Measurements from ENCODE around the gene DLEC1.
"Not testable (repeated sequence)": the region's sequence is repeated elsewhere in the genome, so short reads cannot be mapped to it uniquely, and the experiment has no call there.

DLEC1 gene

DNA sequence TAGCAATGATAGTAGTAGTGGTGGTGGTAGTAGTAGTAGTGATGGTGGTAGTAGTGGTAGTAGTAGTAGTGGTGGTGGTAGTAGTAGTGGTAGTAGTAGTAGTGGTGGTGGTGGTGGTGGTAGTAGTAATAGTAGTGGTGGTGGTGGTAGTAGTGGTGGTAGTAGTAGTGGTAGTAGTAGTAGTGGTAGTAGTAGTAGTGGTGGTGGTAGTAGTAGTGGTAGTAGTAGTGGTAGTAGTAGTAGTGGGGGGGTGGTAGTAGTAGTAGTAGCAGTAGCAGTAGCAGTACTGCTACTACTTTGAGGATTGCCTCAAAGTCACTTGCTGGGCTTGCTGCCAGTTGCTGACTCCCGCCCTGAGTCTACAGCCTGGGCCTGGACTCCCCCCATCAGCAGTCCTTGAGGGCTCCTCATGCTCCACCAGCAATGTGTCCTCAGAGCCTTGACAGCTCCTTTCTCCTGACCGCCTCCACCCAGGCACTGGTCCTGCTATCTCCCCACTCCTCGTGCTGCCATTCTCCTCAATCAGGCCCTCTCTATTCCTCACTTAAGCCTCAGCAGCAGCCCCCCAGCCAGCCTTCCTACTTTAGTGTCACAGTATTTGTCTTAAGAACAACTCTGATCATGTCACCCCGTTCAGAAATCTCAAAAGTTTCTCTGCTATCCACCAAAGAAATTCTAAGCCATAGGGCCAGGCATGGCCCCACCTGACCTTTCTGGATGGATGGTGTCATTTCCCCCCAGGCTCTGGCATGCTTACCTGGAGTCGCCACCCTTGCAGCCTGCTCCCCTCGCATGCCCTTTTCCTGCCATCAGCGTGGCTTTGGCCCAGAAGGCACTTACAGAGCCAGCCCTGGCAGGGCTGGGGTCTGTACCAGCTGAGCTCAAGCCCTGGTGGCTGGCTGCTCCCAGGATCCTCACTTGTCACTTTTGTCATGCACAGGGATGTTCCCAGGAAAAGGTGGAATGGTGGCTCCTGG lies 45.6 kb downstream of the DLEC1 start:
- no peak for DNase-seq (ENCODE audit: low read depth)

DNA sequence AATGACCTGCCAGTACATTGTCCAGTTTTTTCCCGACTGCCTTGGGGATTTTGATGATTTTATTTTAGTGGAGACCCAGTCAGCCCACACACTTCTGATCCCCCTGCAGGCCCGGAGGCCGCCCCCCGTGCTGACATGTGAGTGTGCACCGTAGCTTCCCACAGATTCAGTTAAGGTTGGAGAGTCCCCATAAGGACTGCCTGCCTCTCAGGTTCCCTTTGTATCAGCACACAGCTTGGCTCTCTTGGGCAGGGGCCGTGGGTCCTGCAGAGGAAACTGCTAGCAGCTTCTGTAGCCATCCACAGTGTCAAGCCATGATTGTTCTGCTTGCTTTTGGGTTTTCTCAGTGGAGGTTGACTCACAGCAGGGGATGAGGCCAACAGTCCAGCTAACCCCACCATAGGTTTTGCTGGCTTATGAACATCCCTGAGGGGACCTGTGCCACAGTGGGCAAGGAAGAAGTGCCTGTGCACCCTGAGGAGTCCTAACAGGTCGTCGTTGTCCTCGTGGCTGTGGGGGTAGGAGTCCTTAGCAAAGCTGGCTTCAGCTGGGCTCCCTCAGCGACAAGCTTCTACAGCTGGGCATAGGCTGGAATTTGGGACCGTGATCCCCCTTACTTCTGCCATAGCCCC lies 46.4 kb downstream of the DLEC1 start:
- no peak for DNase-seq (ENCODE audit: low read depth)

DNA sequence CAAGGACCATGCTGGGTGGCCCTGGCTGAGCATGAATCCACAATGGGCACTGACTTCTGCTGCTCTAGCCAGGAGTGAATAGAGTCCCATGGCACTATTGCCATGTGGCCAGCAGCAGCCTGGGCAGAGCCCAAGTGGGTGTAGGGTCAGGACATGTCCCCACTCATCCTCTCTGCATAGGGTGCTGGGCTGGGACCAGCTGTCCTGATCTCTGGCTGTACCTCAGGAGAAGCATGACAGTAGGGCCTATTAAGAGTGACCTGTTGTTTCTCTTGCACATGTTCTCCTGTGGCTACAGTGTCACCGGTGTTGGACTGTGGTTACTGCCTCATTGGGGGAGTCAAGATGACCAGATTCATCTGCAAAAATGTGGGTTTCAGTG lies 46.9 kb downstream of the DLEC1 start:
- no peak for DNase-seq (ENCODE audit: low read depth)

DNA sequence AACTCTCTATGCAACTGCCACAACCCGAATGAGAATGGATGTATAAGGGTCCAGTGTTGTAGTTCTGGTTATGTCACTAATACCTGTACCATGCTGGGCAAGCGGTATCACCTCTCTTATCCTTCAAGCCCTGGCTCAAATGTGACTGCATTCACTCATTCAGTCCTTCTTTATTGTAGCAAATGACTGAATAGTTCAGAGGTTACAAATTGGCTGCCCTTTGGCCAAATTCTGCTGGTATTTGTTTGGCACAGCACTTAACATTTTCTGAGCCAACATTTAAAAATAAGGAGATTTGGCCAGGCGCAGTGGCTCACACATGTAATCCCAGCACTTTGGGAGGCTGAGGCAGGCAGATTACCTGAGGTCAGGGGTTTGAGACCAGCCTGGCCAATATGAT lies 47.5 kb downstream of the DLEC1 start:
- DNase-seq (ENCODE audit: low read depth) = no peak

- not testable (repeated sequence) for DNase-seq (ENCODE audit: low read depth)
Observed at GRCh38 chr3:38087278-38087677, 48.3 kb downstream of the DLEC1 start.

DNA sequence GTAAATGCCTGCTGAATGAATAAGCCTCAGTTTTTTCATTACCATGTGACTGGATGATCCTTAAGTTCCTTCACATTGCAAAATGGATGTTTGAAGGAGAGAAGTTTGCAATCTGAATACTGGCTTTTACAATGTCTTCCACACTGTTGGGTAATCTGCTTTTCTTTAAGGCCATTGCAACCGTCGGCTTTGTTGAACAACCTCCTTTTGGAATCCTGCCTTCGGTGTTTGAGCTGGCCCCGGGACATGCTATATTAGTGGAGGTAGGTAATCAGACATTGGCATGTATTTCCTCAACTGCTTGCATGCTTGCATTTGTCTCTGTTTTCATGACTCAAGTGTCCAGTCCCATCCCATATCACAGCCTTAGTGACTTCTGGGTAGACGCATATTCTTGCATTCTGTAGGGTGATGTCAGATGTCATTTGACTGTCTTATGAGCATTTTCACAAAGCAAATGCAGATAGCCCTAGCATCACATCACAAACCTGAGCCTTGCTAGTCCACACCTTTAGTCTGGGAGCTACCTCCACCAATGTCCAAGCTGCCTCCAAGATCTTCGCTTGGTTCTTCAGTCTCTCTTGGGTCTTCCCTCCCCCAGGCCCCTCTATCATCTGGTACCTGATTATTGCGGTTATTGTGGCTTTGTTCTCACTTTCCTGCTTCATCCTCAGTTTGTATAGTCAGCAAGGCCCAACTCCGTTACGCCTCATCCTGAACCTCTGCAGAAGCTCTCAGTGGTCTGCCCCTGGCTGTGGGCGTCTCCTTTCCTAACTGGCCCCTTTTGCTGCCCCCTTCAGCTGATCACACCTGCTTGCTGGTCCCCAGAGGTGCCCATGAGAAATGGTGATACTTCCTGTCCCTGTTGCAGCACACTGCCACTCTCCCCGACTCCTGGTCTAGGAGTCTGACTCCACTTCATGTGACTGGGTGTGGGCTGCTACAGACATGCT lies 49.4 kb downstream of the DLEC1 start:
- no peak for DNase-seq (ENCODE audit: low read depth)

DNA sequence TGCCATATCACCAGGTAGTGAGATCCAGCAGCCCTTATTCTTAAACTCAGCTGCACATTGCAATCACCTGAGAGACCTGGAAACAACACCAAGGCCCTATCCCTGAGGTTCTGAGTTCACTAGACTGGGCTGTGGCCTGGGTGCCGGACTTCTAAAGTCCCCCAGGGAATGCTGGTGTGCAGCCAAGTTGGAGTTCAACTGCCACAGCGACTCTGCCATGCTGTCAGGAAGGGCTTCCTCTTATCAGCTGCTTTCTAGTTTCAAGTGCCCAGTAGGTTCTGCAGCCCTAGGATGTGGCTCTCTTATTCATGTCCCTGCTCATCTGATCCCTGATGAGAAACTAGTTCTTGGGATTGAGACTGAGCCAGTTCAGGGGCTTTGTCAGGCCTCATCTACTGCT lies 50.2 kb downstream of the DLEC1 start:
- no peak for DNase-seq (ENCODE audit: low read depth)

- DNase-seq (ENCODE audit: low read depth) = no peak
Observed at GRCh38 chr3:38090453-38090852, 51.4 kb downstream of the DLEC1 start.

DNA sequence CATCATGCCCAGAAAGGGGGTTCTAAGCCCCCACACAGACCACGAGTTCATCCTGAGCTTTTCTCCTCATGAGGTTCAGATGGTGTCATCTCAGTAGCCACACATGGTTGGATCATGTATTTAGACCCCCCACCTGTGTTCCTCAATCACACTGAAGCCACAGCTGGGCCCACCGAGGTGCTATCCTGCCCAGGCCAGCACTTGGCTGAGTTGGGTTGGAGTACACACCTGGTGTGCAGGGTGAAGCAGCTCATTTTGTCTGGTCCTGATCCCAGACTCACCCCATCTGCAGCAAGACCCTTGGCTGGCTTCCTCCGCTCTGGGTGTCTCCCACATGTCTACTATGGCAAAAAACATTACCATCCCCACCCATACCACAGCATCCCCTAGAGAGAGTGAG lies 56.0 kb downstream of the DLEC1 start:
- no peak for DNase-seq (ENCODE audit: low read depth)

- no peak for DNase-seq (ENCODE audit: low read depth)
Observed at GRCh38 chr3:38095669-38096483, 56.9 kb downstream of the DLEC1 start.

- DNase-seq (ENCODE audit: low read depth) = no peak
Observed at GRCh38 chr3:38097446-38098375, 58.7 kb downstream of the DLEC1 start.

- no peak for DNase-seq (ENCODE audit: low read depth)
Observed at GRCh38 chr3:38098376-38098723, 59.3 kb downstream of the DLEC1 start.

- DNase-seq (ENCODE audit: low read depth) = no peak
Observed at GRCh38 chr3:38099518-38099917, 60.5 kb downstream of the DLEC1 start.

GRCh38 chr3:38100498-38100897 lies 61.5 kb downstream of the DLEC1 start:
- DNase-seq (ENCODE audit: low read depth) = no peak

DNA sequence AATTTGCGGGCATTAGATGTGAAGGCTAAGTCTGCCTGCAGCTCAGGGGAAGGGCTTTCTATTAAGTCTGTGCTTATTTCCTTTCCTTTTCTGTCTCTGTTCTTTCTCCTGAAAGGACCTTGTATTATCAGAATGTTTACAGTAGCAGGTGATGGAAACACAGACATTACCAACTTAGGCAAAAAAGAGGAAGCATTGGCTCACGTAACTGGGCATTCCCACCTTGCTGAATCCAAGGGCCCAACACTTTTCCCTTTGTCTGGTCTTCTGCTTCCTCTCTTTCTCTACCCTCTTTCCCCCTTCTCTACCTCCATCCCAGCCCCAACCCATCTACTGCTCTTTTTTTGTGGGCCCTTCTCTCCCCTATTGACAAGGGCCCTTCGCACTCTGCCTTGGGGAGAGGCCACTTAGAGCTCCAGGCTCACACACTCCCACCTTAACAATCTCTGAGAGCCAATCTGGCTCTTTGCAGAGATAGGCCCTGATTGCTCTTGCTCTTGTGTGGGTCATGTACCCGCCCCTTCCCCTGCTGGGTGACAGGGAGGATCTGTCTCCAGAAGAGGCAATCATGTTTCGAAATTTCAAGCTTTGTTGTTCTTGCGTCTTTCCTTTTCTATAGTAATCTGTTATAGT lies 62.9 kb downstream of the DLEC1 start:
- no peak for DNase-seq (ENCODE audit: low read depth)

- DNase-seq (ENCODE audit: low read depth) = no peak
Observed at GRCh38 chr3:38102444-38102814, 63.4 kb downstream of the DLEC1 start.

- no peak for DNase-seq (ENCODE audit: low read depth)
Observed at GRCh38 chr3:38105525-38105924, 66.5 kb downstream of the DLEC1 start.

DNA sequence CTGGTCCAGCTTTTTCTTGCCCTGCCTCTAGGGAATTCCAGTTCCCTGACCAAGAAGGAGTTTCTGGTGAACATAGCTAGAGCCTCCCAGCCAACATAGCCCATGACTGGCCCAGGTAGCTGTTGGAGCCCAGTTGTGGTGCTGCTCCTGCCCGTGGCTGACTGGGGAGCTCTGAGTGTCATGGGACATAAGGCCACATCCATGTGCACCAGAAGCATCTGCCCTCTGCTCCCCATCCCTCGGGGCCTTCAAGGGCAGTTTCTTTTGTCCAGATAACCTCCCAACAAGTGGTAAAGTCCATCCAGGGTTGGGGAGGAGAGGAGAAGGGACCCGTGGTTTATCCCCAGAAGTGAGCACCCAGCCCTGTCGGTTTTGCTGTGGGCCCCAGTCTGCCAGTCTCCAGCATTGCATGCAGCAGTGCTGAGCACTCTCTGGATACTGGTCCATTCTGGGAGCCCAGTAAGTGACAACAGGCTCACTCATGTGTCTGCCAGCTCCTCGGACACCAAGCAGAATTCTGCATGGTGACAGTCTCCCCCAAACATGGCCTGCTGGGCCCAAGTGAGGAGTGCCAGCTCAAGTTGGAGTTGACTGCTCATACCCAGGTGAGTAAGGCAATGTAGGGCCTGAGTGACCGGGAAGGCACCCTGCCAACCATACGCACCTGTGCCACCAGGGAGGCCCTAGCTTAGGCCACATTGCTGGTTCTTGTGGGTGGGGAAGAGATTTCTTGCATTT lies 69.1 kb downstream of the DLEC1 start:
- no peak for DNase-seq (ENCODE audit: low read depth)
